Measurements from ENCODE around the gene CD37.

GRCh38 chr19:49316284-49316683, 18.9 kb upstream of the CD37 start:
- TF ChIP-seq CTCF (IDR thresholded peaks at IDR 0.05; ENCODE audit: low read depth, low read length): no peak
- no peak for TF ChIP-seq EZH2phosphoT487 (IDR thresholded peaks at IDR 0.05; ENCODE audit: low read depth)

Data from OCI-LY3 (cell line).